Kidney epithelial cell (primary cell): ENCODE measurements around the gene POLR2F. TPM values are rescaled to one million over a fixed set of nuclear protein-coding genes. Genes with fewer than 3 reads are reported as not detected.
"Not testable (repeated sequence)": the region's sequence is repeated elsewhere in the genome, so short reads cannot be mapped to it uniquely, and the experiment has no call there.

Experiments used
- DNase-seq: peaks from one replicate; pipeline ENCODE4 v3.0.0-alpha.2; 2010; ENCODE audit warnings: low read depth
- H3K27me3 ChIP-seq: 2 replicates; pipeline ENCODE4 v1.6.0; 2011; ENCODE audit warnings: low read length; ENCODE audit not compliant: control insufficient read depth, insufficient read depth
- H3K36me3 ChIP-seq: 2 replicates; pipeline ENCODE4 v1.5.1; 2011; ENCODE audit warnings: low read length; ENCODE audit not compliant: control insufficient read depth, insufficient read depth
- H3K4me3 ChIP-seq: 2 replicates; pipeline ENCODE4 v1.5.1; 2011; ENCODE audit warnings: low read depth, mild to moderate bottlenecking, control low read depth, low read length
- CTCF ChIP-seq: IDR thresholded peaks from 2 replicates; pipeline ENCODE4 v1.5.1; 2011; ENCODE audit warnings: mild to moderate bottlenecking, moderate library complexity, low read length, control low read depth, inconsistent platforms; ENCODE audit not compliant: insufficient read depth, poor library complexity, severe bottlenecking
- total RNA-seq: library from RNA; depleted of rRNA; stranded (reverse); fragments of >200 nt; gene quantifications from 2 replicates; pipeline ENCODE4 v1.2.3, GENCODE V29; 2015

Gene POLR2F
- total RNA-seq, 1 donor from 2014 or later, result 79.8 TPM

- Histone ChIP-seq H3K4me3 (no peak overlapping the region), H3K36me3 (no peaks in the 10 kb centered on the region), H3K27me3 (no peaks in the 10 kb centered on the region)
- no peak for TF ChIP-seq CTCF
- no peak for DNase-seq
Observed at GRCh38 chr22:37971475-37972434, 18.3 kb downstream of the POLR2F start.

GRCh38 chr22:37972527-37972926 is 19.0 kb downstream of the POLR2F start:
- TF ChIP-seq CTCF, result no peak
- Histone ChIP-seq H3K4me3 (no peak overlapping the region), H3K36me3 (no peaks in the 10 kb centered on the region), H3K27me3 (no peaks in the 10 kb centered on the region)
- DNase-seq, result no peak

- H3K27me3 ChIP-seq, result no peaks in the 10 kb centered on the region
- H3K4me3 ChIP-seq, result no peak overlapping the region
- no peak for TF ChIP-seq CTCF
- H3K36me3 ChIP-seq, result no peaks in the 10 kb centered on the region
- DNase-seq, result no peak
Observed at GRCh38 chr22:37973271-37974170, 20.0 kb downstream of the POLR2F start.

DNA sequence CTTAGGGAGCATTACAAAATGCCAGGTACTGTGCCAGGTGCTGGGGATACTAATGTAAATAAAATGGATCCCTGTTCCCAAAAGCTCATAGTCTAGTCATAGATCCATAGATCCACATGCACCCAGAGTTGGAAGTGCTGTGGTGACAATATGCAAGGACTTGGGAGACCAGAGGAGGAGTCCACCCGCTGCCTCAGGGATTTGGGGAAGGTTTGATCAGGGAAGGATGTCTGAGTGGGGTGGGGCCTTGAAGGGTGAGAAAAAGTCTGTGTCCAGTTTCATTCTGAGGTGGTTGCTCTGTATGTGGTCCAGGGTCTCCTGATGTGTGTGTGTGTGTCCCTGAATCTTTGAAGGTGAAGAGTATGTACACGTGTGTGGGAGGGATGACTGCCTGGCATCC is 21.7 kb downstream of the POLR2F start:
- no peak for DNase-seq
- H3K27me3 ChIP-seq, result no peaks in the 10 kb centered on the region
- no peaks in the 10 kb centered on the region for H3K36me3 ChIP-seq
- no peak for TF ChIP-seq CTCF
- no peak overlapping the region for H3K4me3 ChIP-seq

DNA sequence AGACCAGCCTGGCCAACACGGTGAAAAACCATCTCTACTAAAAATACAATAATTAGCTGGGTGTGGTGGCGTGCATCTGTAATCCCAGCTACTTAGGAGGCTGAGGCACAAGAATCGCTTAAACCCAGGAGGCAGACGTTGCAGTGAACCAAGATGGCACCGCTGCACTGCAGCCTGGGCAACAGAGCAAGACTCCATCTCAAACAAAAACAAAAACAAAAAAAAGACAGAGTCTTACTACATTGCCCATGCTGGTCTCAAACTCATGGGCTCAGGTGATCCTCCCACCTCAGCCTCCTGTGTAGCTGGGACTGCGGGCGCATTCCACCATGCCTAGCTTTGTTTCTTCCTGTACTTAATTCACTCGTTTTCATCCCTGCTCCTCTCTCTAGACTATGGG is 22.5 kb downstream of the POLR2F start:
- not testable (repeated sequence) for DNase-seq, H3K4me3 ChIP-seq, H3K27me3 ChIP-seq, H3K36me3 ChIP-seq

DNA sequence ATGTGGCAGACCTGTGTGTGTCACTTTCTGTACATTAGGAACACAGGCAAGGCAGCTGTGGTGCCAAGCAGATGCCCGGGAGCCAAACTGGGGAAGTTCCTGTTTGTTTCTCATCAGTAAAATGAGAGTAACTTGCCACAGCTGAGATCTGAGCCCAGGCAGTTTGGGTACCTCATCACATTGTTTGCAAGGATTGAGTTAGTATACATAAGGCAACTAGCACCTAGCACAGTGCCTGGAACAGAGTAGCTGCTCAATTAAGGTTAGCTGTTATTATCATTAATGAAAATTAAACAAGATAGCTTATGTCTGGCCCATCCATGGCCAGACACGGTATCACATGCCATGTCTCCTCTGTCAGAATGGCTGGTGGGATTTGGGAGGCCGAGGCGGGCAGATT is 23.0 kb downstream of the POLR2F start:
- no peak for TF ChIP-seq CTCF
- Histone ChIP-seq H3K36me3 (no peaks in the 10 kb centered on the region), H3K4me3 (no peak overlapping the region), H3K27me3 (no peaks in the 10 kb centered on the region)
- no peak for DNase-seq
